ENCODE data around the gene ZNF723.
A peak's percentile ranks its signal among the peaks of the same experiment; 100 is the strongest.
"Not testable (repeated sequence)": the region's sequence is repeated elsewhere in the genome, so short reads cannot be mapped to it uniquely, and the experiment has no call there.

The ZNF723 gene

DNA sequence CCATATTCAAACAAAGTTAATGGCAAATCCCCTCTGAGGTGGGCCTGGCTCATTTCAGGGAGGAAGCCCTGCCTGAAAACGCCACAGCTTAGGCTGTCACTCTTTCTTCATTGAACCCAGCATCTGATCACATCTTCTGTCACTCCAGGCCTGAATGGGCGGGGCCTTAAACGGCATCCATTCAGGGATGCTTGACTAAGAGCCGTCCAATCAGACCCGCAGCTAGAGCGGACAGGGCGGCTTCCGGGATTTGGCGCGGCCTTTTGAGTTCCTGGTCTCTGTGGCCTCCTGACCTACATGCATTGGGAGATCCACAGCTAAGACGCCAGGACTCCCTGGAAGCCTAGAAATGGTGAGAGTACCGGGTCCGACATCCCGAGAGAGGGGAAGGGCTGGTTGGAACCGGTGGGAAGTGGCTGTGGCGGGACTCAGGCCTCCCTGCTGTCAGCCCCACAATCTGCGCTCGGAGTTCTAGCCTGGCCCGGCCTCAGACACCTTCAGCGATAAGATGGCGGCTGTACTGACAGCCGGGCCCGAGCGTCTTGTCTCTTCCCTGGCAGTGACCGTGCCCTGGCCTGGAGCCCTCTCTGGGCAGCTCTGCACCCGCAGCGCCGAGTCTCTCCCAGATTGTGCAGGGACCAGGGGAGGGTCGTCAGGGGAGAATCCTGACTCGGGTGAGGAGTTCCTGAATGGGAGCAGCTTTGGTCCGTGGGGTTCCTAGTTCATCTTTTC is at the start of gene ZNF723:
Gene ZNF723, plus strand, starts transcription at position 261 of the 732 bp plus-strand sequence. Its CDS starts 89 bp downstream, at position 350.
- H3K4me1 ChIP-seq (ENCODE audit: control insufficient read depth, insufficient read depth, low read length): no peaks in the 10 kb centered on the region
- H3K27me3 ChIP-seq (ENCODE audit: control insufficient read depth, insufficient read depth, low read length): no peaks in the 10 kb centered on the region
- H3K9ac ChIP-seq (ENCODE audit: low read length): no peak within 1 kb of the TSS
- no peaks in the 10 kb centered on the region for H3K36me3 ChIP-seq (ENCODE audit: control insufficient read depth, insufficient read depth, low read length)
- no peak within 1 kb of the TSS for H3K4me3 ChIP-seq (ENCODE audit: low read length)
- H3K27ac ChIP-seq (ENCODE audit: low read depth, low read length): no peak within 1 kb of the TSS

DNA sequence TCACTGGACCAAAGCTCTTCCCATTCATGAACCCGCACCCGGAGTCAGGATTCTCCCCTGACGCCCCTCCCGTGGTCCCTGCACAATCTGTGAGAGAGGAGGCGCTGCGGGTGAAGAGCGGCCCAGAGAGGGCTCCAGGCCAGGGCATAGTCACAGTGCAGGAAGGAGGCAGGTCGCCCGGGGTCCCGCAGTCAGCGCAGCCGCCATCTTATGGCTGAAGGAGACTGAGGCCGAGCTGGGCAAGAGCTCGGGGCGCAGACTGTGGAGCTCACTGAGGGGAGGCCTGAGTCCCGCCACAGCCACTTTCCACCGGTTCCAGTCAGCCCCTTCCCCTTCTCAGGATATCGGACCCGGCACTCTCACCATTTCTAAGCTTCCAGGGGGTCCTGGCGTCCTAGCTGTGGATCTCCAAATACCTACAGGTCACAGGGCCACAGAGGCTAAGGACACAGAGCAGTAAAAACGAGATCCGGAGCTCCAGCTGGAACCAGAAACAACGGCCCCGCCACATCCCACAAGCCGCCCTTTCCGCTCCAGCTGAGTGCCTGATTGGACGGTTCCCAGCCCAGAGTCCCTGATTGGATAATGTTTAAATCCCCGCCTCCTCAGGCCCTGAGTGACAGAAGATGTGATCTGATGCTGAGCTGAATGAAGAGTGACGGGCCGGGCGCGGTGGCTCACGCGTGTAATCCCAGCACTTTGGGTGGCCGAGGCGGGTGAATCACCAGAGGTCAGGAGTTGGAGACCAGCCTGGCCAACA is 48.3 kb upstream of the ZNF723 start, which contains the start of gene ZNF99:
Gene ZNF99, minus strand, starts transcription at position 501 of the 760 bp plus-strand sequence. Its CDS starts 135 bp downstream, at position 366.
- Histone ChIP-seq H3K4me1 (ENCODE audit: control insufficient read depth, insufficient read depth, low read length) (no peaks in the 10 kb centered on the region), H3K36me3 (ENCODE audit: control insufficient read depth, insufficient read depth, low read length) (no peaks in the 10 kb centered on the region), H3K27me3 (ENCODE audit: control insufficient read depth, insufficient read depth, low read length) (no peaks in the 10 kb centered on the region), H3K9ac (ENCODE audit: low read length) (no peak within 1 kb of the TSS), H3K27ac (ENCODE audit: low read depth, low read length) (no peak within 1 kb of the TSS), H3K4me3 (ENCODE audit: low read length) (peak within 1 kb of the TSS; percentile 58)

DNA sequence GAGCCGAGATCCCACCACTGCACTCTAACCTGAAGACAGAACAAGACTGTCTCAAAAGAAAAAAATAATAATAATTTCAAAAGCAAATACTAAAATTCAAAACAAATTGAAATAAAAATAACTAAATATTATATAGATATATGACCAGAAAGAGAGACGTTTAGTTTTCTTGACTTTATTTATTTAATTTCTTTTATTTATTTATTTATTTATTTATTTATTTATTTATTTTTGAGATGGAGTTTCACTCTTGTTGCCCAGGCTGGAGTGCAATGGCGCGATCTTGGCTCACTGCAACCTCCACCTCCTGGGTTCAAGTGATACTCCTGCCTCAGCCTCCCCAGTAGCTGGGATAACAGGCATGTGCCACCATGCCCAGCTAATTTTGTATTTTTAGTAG is 39.2 kb upstream of the ZNF723 start:
- H3K4me3 ChIP-seq (ENCODE audit: low read length); H3K36me3 ChIP-seq (ENCODE audit: control insufficient read depth, insufficient read depth, low read length); H3K27ac ChIP-seq (ENCODE audit: low read depth, low read length); H3K9ac ChIP-seq (ENCODE audit: low read length); H3K4me1 ChIP-seq (ENCODE audit: control insufficient read depth, insufficient read depth, low read length); H3K27me3 ChIP-seq (ENCODE audit: control insufficient read depth, insufficient read depth, low read length): not testable (repeated sequence)

DNA sequence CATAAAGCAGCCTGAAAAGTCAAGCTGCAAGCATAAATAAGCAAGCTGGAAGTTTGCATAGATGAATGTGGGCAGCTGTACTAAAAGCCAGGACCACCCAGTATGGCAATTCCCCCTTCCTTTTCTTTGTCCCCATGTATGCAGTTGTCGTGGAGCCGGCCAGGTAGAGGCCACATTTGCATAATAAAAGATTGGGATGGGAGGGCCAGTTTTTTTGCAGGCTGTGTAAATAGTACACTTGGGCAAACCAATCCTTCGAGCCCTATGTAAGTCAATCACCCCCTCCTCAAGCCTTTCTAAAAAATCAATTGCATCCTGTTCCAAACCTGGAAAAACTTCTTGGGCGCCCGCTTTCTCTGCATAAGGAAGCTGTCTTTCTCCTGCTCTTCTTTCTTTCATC is 35.1 kb upstream of the ZNF723 start:
- Histone ChIP-seq H3K36me3 (ENCODE audit: control insufficient read depth, insufficient read depth, low read length) (no peaks in the 10 kb centered on the region), H3K27ac (ENCODE audit: low read depth, low read length) (no peak overlapping the region), H3K9ac (ENCODE audit: low read length) (no peak overlapping the region), H3K4me3 (ENCODE audit: low read length) (no peak overlapping the region), H3K27me3 (ENCODE audit: control insufficient read depth, insufficient read depth, low read length) (no peaks in the 10 kb centered on the region), H3K4me1 (ENCODE audit: control insufficient read depth, insufficient read depth, low read length) (no peaks in the 10 kb centered on the region)

DNA sequence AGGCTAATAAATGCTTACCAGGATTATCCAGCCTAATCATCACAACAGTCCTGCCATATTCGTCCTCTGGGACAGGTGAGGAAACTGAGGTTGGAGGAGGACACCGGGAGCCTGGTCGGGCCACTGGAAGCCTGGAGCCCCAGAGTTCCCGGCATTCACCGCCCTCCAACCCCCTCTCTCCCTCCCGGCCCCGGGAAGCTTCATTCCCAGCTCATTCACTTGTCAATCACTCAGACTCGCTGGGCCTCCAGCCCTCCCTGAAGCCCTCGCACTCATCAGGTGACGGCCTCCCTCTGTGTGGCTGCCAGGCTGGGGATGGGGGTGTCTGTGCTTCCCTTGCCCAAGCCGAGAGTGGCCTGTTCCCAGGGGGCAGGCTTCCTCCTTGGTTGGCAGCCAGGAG is 25.7 kb upstream of the ZNF723 start:
- Histone ChIP-seq H3K4me1 (ENCODE audit: control insufficient read depth, insufficient read depth, low read length) (no peaks in the 10 kb centered on the region), H3K9ac (ENCODE audit: low read length) (no peak overlapping the region), H3K36me3 (ENCODE audit: control insufficient read depth, insufficient read depth, low read length) (no peaks in the 10 kb centered on the region), H3K27me3 (ENCODE audit: control insufficient read depth, insufficient read depth, low read length) (no peaks in the 10 kb centered on the region), H3K27ac (ENCODE audit: low read depth, low read length) (no peak overlapping the region), H3K4me3 (ENCODE audit: low read length) (no peak overlapping the region)

DNA sequence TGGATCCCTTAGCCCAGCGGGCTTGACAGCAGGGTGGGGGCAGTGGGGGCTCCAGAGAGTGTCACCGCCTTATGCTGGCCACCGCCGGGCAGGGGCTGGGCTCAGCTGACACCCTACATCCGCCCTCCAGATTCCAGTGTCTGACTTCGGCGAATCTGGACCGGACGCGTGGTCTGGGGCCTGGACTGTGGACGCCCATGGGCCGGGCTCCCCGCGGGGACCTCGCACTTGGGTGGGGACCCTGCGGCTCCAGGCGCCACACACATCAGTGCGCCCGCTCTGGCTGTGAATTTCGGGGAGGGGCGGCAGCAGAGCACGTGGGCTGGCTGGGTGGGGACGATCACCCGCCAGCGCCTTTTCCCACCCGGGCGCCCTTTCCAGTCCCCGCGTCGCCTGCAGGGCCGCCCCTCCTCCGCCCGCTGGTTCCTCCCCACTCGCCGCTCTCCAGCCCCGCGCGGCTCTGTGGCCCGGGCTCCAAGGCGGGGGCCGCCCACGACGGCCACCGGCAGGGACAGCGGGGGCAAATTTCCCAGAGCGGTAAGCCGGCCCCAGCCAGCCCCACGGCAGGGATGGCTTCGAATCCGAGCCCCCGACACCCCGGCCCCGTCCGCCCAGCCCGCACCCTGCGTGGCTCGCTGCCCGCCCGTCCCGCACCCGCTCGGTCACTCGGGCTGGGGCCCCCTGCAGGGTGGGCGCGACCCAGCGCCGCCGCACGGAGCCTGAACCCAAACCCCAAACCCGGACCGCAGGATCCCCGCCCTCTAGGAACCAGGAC is 24.8 kb upstream of the ZNF723 start:
- no peak overlapping the region for H3K4me3 ChIP-seq (ENCODE audit: low read length)
- no peak overlapping the region for H3K27ac ChIP-seq (ENCODE audit: low read depth, low read length)
- H3K27me3 ChIP-seq (ENCODE audit: control insufficient read depth, insufficient read depth, low read length): no peaks in the 10 kb centered on the region
- no peak overlapping the region for H3K9ac ChIP-seq (ENCODE audit: low read length)
- no peaks in the 10 kb centered on the region for H3K4me1 ChIP-seq (ENCODE audit: control insufficient read depth, insufficient read depth, low read length)
- H3K36me3 ChIP-seq (ENCODE audit: control insufficient read depth, insufficient read depth, low read length): no peaks in the 10 kb centered on the region

DNA sequence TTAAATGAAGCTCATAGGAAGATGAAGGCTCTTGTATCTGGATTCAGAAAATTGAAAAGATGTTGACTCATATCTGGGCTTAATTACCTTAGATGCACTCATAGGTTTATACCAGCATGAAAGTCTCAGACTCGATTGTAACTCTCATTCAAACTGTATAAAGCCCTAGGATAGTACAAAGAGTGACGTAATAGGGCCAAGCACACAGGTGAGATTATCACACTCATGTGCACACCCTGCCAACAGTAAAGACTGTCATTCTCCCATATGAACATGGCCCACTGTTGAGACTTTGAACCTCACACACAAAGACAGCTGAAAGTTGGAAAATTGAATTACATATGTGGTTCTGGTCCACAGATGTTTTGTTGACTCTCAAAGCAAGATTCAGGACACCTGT is 18.0 kb upstream of the ZNF723 start:
- H3K36me3 ChIP-seq (ENCODE audit: control insufficient read depth, insufficient read depth, low read length): no peaks in the 10 kb centered on the region
- H3K27me3 ChIP-seq (ENCODE audit: control insufficient read depth, insufficient read depth, low read length): no peaks in the 10 kb centered on the region
- H3K9ac ChIP-seq (ENCODE audit: low read length): no peak overlapping the region
- H3K4me3 ChIP-seq (ENCODE audit: low read length): no peak overlapping the region
- H3K4me1 ChIP-seq (ENCODE audit: control insufficient read depth, insufficient read depth, low read length): no peaks in the 10 kb centered on the region
- no peak overlapping the region for H3K27ac ChIP-seq (ENCODE audit: low read depth, low read length)

DNA sequence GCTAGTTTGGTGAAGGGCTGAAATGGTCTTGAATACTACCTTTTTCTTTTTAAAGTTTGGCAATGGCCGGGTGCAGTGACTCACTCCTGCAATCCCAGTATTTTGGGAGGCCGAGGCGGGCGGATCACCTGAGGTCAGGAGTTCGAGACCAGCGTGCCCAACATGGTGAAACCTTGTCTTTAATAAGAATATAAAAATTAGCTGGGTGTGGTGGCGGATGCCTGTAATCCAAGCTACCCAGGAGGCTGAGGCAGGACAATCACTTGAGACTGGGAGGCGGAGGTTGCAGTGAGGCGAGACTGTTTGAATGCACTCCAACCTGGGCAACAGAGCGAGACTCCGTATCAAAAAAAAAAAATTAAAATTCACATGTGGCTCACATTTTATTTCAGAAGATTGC is 880 bp upstream of the ZNF723 start:
- H3K9ac ChIP-seq (ENCODE audit: low read length): no peak overlapping the region
- no peaks in the 10 kb centered on the region for H3K27me3 ChIP-seq (ENCODE audit: control insufficient read depth, insufficient read depth, low read length)
- no peak overlapping the region for H3K4me3 ChIP-seq (ENCODE audit: low read length)
- H3K27ac ChIP-seq (ENCODE audit: low read depth, low read length): no peak overlapping the region
- H3K36me3 ChIP-seq (ENCODE audit: control insufficient read depth, insufficient read depth, low read length): no peaks in the 10 kb centered on the region
- no peaks in the 10 kb centered on the region for H3K4me1 ChIP-seq (ENCODE audit: control insufficient read depth, insufficient read depth, low read length)

DNA sequence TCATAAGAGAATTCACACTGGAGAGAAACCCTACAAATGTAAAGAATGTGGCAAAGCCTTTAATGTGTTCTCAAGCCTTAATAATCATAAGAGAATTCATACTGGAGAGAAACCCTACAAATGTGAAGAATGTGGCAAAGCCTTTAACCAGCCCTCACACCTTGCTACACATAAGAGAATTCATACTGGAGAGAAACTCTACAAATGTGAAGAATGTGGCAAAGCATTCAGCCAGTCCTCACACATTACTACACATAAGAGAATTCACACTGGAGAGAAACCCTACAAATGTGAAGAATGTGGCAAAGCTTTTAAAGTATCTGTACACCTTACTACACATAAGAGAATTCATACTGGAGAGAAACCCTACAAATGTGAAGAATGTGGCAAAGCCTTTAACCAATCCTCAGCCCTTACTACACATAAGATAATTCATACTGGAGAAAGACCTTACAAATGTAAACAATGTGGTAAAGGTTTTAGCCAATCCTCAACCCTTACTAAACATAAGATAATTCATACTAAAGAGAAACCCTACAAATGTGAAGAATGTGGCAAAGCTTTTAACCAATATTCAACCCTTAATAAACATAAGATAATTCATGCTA is 25.7 kb downstream of the ZNF723 start:
- not testable (repeated sequence) for H3K27ac ChIP-seq (ENCODE audit: low read depth, low read length); H3K4me3 ChIP-seq (ENCODE audit: low read length)

DNA sequence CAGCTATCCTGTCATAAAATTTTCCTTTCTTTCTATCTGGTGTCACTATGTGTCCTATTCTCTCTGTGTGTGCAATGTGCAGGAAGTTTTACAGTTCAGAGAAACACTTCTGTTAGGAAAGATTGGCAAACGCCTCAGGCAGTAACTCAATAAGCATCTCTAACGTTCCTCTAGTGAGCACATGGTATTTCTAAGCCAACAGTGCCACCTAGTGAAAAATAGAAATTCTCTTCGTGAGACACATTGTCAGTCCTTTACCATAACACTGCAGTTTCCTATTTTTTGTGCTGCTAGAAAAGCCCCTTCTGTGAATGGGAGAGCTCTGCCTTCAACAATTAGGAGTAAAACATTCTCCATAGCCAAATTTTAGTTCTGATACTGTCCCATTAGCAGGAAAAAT is 50.7 kb downstream of the ZNF723 start:
- H3K9ac ChIP-seq (ENCODE audit: low read length): no peak overlapping the region

More for the DNA sequence above, 25.7 kb downstream of the ZNF723 start:
- not testable (repeated sequence) for H3K27me3 ChIP-seq (ENCODE audit: control insufficient read depth, insufficient read depth, low read length); H3K4me1 ChIP-seq (ENCODE audit: control insufficient read depth, insufficient read depth, low read length); H3K36me3 ChIP-seq (ENCODE audit: control insufficient read depth, insufficient read depth, low read length); H3K9ac ChIP-seq (ENCODE audit: low read length)

DNA sequence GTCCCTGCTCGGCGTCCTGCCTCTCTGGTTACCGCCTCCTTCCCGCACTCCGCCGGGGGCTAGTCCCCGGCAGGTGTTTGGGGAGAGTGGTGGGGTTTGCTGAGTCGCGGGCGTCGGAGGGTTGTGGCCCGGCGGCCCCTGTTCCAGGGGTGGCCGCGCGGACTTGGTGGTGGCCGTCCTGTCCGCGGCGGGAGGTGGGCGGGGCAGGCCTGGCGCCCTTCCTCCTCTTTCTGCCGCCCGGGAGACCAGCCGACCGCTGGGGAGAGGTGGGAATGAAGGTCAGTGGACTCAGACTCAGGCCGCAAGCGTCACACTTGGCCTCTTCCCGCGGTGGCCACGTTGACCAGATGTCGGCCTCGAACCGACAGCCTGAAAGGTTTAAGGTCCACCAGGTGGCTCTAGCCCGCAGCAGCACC is 61.8 kb downstream of the ZNF723 start:
- Histone ChIP-seq H3K9ac (ENCODE audit: low read length) (no peak overlapping the region), H3K36me3 (ENCODE audit: control insufficient read depth, insufficient read depth, low read length) (no peaks in the 10 kb centered on the region), H3K27me3 (ENCODE audit: control insufficient read depth, insufficient read depth, low read length) (no peaks in the 10 kb centered on the region), H3K4me1 (ENCODE audit: control insufficient read depth, insufficient read depth, low read length) (no peaks in the 10 kb centered on the region), H3K27ac (ENCODE audit: low read depth, low read length) (no peak overlapping the region), H3K4me3 (ENCODE audit: low read length) (no peak overlapping the region)

More for the DNA sequence above, 50.7 kb downstream of the ZNF723 start:
- Histone ChIP-seq H3K36me3 (ENCODE audit: control insufficient read depth, insufficient read depth, low read length) (no peaks in the 10 kb centered on the region), H3K27ac (ENCODE audit: low read depth, low read length) (no peak overlapping the region), H3K27me3 (ENCODE audit: control insufficient read depth, insufficient read depth, low read length) (no peaks in the 10 kb centered on the region), H3K4me3 (ENCODE audit: low read length) (no peak overlapping the region), H3K4me1 (ENCODE audit: control insufficient read depth, insufficient read depth, low read length) (no peaks in the 10 kb centered on the region)

All from rectal smooth muscle tissue (tissue), 1 donor.